HG02642 (cell line): ENCODE results near the gene DPM1.

ENCODE experiments used
- ATAC-seq: cut with Tn5 transposase; IDR thresholded peaks from one replicate; pipeline ENCODE4 v1.9.1; 2021; ENCODE audit warnings: mild to moderate bottlenecking; ENCODE audit not compliant: unreplicated experiment, poor library complexity

DPM1 gene

GRCh38 chr20:50904067-50904570, 54.2 kb downstream of the DPM1 start:
- ATAC-seq: no peak

- ATAC-seq: no peak
Measured at GRCh38 chr20:50903353-50904051, 54.8 kb downstream of the DPM1 start.

- ATAC-seq: no peak
Measured at GRCh38 chr20:50901301-50901700, 57.0 kb downstream of the DPM1 start.

GRCh38 chr20:50900261-50900660, 58.1 kb downstream of the DPM1 start:
- no peak for ATAC-seq

GRCh38 chr20:50898475-50898874, 59.9 kb downstream of the DPM1 start:
- ATAC-seq: no peak

- no peak for ATAC-seq
Measured at GRCh38 chr20:50895111-50895830, 63.1 kb downstream of the DPM1 start.

GRCh38 chr20:50893620-50894019, 64.7 kb downstream of the DPM1 start:
- no peak for ATAC-seq

GRCh38 chr20:50892394-50892793, 65.9 kb downstream of the DPM1 start:
- no peak for ATAC-seq

GRCh38 chr20:50891138-50891537, 67.2 kb downstream of the DPM1 start:
- no peak for ATAC-seq

GRCh38 chr20:50887576-50887975, 70.8 kb downstream of the DPM1 start:
- ATAC-seq: no peak

GRCh38 chr20:50886184-50886790, 72.0 kb downstream of the DPM1 start:
- ATAC-seq: no peak

- no peak for ATAC-seq
Measured at GRCh38 chr20:50885781-50886180, 72.6 kb downstream of the DPM1 start.

GRCh38 chr20:50885068-50885467, 73.3 kb downstream of the DPM1 start:
- ATAC-seq: no peak
